Suprapubic skin (tissue), 4 donors: Measurements from ENCODE around the gene AKAP8.

ENCODE experiments used
- EP300 ChIP-seq: sonication (generic); formaldehyde crosslinking; IDR thresholded peaks from one replicate; pipeline ENCODE4 v1.6.1; 2017; ENCODE audit warnings: antibody characterized with exemption
- POLR2A ChIP-seq, 2 donors: fragments of 450-650 bp; IDR thresholded peaks; one replicate each; pipeline ENCODE4 v1.6.1; 2017; ENCODE audit warnings: antibody characterized with exemption in 2 of 2, mild to moderate bottlenecking in 2 of 2, moderate library complexity in 2 of 2
- POLR2AphosphoS5 ChIP-seq, 3 donors: sonication (generic); formaldehyde crosslinking; IDR thresholded peaks; one replicate each; pipeline ENCODE4 v1.6.1; 2017; ENCODE audit warnings: antibody characterized with exemption in 3 of 3
- TF ChIP-seq, protein P1 (sequence below), 2 donors: fragments of 200-600 bp in 1 of 2; fragments of 450-650 bp in 1 of 2; sonication (generic) in 1 of 2; IDR thresholded peaks; one replicate each; pipeline ENCODE4 v1.5.1; 2016 to 2019; ENCODE audit warnings: antibody characterized with exemption in 2 of 2, mild to moderate bottlenecking in 1 of 2, moderate library complexity in 1 of 2

DNA sequence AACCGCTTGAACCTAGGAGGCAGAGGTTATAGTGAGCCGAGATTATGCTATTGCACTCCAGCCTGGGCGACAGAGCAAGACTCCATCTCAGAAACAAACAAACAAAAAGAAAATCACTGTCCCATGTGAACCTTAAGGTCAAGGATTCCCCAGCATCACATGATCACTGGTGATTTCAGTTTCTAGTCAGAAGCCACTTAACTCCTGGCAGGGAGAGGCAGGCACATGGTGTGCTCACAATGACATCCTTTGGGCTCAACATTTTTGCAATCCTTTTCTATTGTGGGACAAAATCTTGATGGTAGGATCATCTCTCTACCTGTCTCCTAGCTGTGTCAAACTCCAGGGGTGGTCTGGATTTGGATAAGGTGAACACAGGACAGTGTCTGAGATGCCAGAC lies 12.1 kb downstream of the AKAP8 start:
- TF ChIP-seq, protein P1, sequence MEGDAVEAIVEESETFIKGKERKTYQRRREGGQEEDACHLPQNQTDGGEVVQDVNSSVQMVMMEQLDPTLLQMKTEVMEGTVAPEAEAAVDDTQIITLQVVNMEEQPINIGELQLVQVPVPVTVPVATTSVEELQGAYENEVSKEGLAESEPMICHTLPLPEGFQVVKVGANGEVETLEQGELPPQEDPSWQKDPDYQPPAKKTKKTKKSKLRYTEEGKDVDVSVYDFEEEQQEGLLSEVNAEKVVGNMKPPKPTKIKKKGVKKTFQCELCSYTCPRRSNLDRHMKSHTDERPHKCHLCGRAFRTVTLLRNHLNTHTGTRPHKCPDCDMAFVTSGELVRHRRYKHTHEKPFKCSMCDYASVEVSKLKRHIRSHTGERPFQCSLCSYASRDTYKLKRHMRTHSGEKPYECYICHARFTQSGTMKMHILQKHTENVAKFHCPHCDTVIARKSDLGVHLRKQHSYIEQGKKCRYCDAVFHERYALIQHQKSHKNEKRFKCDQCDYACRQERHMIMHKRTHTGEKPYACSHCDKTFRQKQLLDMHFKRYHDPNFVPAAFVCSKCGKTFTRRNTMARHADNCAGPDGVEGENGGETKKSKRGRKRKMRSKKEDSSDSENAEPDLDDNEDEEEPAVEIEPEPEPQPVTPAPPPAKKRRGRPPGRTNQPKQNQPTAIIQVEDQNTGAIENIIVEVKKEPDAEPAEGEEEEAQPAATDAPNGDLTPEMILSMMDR (IDR thresholded peaks at IDR 0.05): no peak
- no peak for TF ChIP-seq POLR2A (IDR thresholded peaks at IDR 0.05)
- TF ChIP-seq POLR2AphosphoS5 (IDR thresholded peaks at IDR 0.05): no peak
- TF ChIP-seq EP300: no peak
